HG02943 (cell line): ENCODE data around the gene MGAT4A.

ENCODE experiments used
- ATAC-seq: cut with Tn5 transposase; IDR thresholded peaks from one replicate; pipeline ENCODE4 v1.9.1; 2021; ENCODE audit warnings: mild to moderate bottlenecking, low read depth, moderate library complexity; ENCODE audit not compliant: unreplicated experiment

MGAT4A gene

DNA sequence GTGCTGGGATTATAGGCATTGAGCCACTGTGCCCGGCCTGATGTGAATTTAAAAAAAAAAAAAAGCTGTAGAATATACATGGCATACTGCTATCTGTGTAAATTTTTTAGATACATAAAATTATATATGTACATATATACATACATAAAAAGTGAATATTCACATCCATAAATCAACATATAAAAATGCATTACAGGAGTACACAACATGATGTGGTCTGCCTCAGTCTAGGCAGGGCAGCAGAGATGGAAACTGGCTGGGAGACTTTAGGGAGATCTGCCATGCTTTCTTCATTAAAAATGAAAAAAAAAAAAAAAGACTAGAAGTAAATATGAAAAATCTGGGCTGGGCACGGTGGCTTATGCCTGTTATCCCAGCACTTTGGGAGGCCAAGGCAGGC is 24.3 kb downstream of the MGAT4A start:
- ATAC-seq: no peak

DNA sequence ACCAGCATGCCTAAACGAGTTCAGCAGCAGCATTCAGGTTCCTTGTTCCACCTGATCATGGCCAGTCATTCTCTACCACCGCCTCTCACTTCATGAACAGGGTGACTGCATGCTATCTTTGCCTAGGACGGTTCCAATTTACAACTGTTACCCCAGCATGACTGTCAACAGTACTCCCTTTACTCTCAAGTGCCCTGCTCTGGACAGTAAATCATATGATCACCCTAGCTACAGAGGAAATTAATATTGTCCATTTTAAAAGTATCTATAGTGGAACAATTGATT is 25.7 kb downstream of the MGAT4A start:
- no peak for ATAC-seq

DNA sequence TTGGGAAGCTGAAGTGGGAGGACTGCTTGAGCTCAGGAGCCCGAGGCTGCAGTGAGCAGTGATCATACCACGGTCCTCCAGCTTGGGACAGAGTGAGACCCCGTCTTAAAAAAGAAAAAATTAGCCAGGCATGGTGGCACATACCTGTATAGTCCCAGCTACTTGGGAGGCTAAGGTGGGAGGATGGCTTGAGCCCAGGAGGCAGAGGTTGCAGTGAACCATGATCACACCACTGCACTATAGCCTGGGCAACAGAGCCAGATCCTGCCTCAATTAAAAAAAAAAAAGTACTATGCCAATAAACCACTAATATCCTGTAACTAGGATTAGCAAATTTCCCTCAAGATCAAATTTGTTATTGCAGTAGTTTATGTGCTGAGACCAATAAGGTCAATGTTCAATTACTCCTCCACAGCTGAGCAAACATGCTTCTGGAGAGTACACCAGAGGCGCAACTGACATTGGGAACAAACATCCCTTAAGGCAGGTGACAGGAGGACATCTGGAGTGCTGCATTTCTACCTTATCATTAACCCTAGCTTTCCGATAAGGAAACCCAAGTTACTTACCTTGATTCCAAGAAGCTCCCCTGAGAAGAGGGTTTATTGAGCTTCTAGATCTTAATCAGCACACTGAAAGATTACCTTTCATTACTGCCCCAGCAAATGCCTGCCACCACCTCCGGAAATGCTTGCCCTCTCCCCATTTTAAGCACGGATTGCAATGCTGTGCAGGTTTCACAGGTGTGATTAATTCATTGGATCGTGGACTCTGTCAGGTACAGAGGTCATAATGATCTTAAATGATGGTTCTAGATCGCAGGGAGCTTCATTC is 26.2 kb downstream of the MGAT4A start:
- ATAC-seq: no peak

DNA sequence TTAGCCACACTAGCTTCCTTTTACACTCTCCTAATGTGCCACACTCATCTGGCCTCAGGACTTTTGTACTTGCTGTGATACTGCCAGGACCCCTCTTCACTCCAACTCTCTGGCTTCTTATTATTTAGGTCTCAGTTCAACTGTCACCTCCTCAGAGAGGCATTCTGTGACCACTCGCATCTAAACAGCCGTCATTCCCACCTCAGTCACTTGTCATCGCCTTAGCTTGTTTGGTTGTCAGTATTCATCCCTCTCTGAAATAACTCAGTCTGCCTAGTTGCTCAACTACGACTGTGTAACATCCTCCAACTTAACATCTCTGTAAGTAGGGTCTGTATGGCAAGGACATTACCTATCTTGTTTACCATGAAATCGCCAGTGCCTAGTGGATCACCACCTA is 27.2 kb downstream of the MGAT4A start:
- ATAC-seq: no peak

DNA sequence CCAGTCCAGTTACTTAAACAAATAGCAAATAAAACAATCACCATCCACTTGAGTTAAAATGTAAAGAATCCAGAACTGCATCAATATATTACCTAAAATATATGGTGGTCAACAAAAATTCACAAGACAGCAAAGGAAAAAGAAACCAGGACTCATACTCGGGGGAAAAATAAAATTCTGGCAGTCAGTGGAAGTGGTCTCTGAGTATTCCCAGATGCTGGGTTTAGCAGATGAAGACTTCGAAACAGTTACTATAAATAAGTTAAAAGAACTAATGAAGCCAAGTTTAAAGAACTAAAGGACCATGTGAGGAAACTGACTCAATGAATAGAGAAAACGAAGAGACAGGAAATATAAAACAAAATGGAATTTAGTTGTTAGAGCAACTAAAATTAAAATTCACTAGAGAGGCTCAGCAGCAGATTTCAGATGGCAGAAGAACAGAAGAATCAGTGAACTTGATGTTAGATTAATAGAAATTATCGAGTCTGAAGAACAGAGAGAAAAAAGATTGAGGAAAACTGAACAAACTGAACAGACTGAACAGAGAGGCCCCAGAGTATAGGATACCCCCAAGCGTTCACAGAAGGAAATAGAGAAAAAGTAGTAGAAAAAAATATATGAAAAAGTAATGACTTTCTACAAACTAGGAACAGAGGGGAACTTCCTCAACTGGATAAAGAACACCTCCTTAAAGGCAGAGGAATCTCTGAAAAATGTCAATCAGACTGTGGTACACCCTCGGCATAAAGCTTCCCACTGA is 27.9 kb downstream of the MGAT4A start:
- no peak for ATAC-seq

DNA sequence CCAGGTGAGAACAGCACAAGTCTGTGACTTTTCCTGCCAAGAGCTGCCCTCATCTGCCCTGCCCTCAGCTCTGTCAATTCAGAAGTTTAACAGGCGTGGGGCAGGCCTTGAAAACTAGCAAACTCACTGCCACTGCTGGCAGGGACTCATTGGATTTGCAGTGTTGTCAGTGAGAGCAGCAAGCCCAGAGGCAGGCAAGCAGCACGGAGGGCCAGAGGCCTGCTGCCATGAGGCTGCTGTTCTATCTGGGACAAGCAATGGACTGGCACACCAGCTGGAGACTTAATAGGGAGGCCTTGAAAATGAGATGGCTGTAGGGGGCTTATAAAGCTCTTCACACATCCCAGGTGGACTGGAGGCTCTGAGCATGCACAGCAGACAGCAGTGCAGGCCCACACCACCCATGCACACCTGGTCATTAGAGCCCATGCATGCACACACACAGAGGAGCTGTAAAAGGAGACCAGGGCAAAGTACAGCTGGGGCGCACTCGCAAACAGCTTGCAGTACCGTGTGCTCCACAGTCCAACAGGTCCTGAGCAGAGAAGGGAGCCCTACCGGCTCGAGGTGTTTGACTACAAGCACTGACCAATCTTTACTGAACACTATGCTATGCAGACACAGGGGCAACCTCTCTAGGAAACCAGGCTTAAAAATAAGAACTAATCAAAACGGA is 28.7 kb downstream of the MGAT4A start:
- ATAC-seq: no peak

DNA sequence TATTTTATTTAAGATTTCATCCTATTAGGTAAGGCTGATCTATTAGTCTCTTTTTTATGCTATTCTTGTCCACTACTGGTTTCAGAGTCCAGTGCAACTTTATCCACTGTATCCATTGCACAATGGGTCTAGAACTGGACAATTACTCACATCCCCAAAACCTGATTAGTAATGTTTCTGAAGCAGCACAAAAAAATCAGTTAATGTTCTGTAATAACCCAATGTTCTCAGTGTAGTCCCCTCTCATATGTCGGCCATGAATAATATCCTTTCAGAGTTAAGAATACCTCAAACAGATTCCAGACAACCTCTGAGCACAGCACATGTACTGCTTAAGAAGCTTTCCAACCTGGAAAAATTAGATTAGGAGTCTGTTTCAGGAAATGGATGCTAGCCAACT is 29.7 kb downstream of the MGAT4A start:
- ATAC-seq: no peak

DNA sequence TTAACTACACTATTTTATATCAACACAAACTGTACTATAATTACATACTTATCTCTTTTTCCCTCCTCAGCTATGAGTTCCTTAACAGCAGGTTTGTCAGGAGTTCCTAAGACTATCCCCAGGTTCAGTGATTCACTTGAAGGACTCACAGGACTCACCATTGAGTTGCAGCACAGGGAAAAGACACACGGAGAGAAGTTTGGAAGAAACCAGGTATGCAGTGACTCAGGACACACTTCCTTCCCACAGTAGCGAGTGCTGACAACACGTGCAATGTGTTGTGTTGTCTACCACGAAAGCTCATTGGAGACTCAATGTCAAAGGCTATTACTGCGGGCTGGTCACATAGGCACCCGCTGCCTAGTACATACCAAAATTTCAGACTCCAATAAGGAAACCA is 32.0 kb downstream of the MGAT4A start:
- ATAC-seq: no peak

DNA sequence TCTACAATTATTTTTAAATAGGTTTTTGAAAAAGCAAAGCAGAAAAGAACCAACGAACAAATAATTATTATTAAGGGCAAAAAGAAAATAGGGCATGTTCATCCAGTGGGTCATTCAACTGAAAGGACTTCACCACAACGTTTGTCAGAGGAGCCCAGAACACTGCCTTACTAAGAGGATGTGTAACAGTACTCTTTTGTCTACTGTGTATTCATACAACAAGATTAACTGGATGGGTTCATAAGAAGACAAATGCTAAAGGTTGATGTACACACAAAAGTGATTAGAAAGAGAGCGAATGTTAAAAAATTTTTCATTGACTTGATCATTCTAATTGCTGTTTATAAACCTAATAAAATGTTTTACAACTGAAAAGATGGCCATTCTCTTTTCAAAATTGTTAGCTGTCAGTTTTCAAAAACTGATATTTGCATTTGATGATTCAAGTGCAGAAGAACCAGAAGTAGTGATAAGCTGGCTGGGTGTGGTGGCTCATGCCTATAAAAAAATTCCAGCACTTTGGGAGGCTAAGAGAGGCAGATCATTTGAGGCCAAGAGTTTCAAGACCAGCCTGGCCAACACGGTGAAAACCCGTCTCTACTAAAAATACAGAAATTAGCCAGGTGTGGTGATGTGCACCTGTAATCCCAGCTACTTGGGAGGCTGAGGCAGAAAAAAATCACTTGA is 33.1 kb downstream of the MGAT4A start:
- no peak for ATAC-seq

DNA sequence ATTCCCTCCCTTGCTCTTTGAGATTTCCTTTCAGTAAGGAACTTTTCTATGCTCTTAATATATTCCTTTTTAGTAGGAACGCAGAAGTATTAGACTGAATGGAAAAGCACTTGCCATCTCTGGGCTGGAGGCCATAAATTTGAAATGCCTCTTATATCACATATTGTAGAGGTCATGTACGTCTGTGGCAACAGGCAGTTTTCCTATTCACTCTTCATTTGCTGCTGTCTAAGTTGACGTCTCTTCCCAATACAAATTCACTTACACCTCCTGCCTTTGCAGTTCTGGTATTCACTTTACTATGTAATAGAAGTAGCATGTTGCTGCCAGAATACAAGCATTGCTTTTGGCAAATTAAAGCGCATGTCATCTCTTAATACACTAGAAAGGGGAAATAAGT is 34.7 kb downstream of the MGAT4A start:
- ATAC-seq: no peak

DNA sequence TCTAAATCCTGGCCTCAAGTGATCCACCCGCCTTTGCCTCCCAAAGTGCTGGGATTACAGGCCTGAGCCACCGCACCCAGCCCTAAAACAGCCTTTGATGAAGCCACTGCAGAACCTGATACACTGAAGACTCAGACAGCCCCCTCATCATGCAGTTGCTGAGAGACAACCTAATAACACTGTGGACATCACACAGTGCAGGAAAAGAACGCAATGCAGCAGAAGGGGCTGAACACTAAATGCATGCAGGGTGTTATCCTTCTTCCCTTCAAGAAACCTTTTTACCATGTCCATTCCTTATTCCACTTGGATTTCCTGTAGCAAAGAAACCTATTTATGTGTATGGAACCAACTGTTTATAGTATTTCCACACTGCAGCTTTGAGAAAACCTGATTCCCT is 35.7 kb downstream of the MGAT4A start:
- ATAC-seq: no peak

DNA sequence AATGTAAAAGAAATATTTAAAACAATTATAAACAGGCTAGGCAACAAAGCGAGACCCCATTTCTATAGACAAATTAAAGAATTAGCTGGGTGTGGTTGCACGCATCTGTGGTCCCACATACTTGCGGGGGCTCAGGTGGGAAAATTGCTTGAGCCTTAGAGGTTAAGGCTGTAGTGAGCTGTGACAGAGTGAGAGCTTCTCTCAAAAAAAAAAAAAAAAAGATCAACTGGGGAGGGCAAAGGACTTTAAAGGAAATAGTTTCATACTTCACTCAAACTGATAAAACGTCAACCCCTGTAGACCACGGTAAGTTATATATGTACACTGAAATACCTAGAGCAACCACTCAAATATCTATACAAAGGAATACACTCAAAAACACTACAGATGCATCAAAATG is 37.5 kb downstream of the MGAT4A start:
- ATAC-seq: no peak

DNA sequence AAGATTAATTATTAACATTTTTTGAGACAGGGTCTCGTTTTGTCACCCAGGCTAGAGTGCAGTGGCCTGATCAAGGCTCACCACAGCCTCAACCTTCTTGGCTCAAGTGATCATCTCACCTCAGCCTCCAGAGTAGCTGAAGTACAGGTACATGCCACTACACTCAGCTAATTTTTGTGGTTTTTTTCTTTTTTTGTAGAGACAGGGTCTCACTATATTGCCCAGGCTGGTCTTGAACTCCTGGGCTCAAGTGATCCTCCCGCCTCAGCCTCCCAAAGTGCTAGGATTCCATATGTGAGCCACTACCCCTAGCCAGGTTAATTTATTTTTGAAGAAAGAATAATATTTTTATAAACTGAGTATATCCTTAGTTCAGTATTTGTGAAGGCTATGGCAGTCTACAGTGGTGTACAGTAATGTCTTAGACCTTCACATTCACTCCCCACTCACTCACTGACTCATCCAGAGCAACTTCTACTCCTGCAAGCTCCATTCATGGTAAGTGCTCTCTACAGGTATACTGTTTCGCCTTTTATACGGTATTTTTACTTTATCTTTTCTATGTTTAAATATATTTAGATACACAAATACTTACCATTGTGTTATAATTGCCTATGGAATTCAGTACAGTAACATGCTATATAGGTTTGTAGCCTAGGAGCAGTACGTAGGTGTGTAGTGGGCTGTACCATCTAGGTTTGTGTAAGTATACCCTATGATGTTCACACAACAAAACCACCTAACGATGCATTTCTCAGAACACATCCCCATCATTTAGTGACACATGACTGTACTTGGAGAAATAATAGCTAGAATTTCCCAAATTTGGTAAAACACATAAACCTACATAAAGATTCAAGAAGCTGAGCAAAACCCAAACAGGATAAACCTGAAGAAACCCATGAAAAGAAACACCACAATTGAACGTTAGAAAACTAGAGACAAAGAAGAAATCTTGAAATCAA is 38.6 kb downstream of the MGAT4A start:
- ATAC-seq: no peak

DNA sequence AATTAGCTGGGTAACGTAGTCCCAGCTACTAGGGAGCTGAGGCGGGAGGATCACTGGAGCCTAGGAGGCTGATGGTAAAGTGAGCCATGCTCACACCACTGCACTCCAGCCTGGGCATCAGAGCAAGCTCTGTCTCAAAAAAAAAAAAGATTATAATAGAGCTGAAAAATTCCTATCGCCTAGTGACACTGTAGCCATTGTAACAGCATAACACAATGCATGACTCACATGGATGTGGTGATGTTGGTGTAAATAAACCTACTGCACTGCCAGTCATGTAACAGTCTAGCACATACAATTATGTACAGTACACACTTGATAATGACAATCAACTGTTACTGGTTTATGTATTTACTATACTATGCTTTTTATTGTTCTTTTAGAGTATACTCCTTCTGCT is 39.6 kb downstream of the MGAT4A start:
- ATAC-seq: no peak

DNA sequence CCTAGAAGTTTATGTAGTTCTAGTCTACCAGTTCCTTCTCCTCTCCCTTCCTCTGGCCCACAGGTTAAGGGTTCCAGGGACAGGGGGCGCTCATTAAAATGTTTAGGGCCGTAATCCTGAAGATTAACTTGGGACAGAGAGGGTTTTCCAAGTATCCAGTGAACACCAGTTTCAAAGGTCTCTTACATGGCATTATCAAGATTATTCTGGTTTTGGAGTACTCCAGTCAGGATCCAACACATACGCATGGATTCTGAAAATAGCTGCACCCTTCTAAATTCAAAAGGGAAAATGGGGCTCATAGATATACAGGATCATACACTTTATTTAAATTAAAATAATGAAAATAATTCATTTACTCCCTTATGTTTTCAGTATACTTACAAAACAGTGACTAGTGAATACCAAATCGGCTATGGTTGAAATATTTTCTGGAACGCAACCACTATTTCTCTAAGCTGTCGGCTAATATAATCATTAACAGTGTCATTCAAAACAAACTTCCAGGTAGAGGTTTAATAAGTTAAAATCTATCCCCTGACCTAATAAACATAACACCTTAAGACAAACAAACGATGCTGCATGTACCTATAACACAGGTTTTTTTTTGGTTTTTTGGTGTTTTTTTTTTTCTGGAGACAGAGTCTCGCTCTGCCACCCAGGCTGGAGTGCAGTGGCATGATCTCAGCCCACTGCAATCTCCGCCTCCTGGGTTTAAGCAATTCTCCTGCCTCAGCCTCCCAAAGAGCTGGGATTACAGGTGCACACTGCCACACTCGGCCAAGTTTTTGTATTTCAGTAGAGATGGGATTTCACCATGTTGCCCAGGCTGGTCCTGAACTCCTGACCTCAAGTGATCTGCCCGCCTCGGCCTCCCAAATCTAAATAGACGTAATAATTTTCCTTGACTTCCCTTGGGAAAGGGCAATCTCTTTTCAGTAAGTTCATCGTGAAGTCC is 44.7 kb downstream of the MGAT4A start:
- no peak for ATAC-seq

DNA sequence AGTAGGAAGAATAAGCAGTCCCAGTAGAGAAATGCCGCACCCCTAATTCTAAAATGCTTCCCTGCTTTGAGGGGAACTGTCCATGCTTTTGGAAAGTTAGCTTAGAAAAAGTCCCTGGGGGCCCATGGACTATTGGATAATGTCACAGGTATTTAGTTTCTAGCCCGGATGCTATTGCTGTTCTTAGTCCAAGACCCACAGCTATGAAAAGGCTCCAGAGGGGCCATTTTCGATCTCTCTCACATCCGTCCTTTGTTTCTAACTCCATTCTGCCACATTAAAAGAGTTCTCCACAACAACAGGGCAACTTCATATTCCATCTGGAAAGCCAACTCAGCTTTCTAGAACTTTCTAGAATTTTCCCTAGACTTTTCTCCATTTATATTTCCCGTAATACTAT is 47.2 kb downstream of the MGAT4A start:
- ATAC-seq: no peak

DNA sequence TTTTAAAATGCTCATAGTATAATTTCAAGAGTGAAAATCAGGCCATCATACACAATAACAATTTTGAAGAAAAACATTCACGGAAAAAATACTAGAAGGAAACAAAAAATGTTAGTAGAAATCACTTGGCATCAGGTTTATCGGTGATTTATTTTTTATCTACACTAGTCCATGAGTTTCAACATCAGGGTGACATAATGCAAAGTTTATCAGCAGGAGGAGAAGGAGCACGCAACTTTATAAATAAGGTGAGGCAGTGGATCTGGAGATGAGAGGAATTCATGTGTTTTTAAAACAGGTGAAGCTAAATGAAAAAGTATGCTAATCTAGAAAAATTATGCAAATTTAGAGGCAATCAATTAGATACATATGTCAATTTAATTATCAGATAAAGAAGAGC is 54.2 kb downstream of the MGAT4A start:
- ATAC-seq: no peak

DNA sequence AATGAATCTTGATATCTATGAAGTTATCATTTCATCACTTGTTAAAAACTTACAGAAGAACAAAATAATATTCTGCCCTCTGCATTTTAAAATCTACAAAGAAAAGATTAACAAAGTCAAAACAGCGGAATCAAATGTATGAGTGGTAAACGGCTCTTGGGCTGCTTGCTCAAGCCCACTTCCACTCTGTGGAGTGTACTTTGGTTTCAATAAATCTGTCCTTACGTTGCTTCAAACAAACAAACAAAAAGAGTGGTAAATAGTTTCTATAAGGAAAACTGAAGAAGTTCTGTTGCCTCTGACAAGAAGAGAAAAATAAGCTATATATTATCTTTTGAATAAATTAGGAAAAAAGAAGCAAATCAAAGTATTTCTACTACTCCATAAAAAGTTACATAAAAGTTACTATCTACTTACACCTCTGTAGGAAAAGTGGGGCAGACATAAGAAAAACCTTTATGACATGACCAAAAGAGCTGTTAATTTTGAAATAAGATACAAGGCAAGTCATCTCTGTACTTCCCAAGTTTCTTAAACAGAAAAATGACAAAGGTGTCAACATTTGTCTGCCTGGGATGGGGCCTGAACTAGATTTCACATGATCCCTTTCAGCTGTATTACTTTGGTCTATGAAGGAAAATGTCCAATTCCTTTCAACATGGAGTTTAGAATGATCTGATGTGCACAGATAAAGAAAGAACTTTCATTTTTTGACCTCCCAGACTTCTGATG is 56.5 kb downstream of the MGAT4A start:
- ATAC-seq: no peak
